NCI-H774 (cell line): Measurements from ENCODE around the gene CCDC57.

Source experiments
- DNase-seq: peaks from one replicate; lab custom pipeline; 2025; lab: John Stamatoyannopoulos, UW

Gene CCDC57

GRCh38 chr17:82092628-82092994 lies 120.0 kb downstream of the CCDC57 start:
- DNase-seq, result no peak

GRCh38 chr17:82092094-82092586 lies 120.5 kb downstream of the CCDC57 start:
- DNase-seq, result no peak

- no peak for DNase-seq
Observed at GRCh38 chr17:82091264-82092066, 121.2 kb downstream of the CCDC57 start.

GRCh38 chr17:82090549-82091263 lies 121.9 kb downstream of the CCDC57 start:
- DNase-seq, result no peak

- DNase-seq, result no peak
Observed at GRCh38 chr17:82089723-82090548, 122.7 kb downstream of the CCDC57 start.

- no peak for DNase-seq
Observed at GRCh38 chr17:82088838-82089722, 123.6 kb downstream of the CCDC57 start.

- DNase-seq, result no peak
Observed at GRCh38 chr17:82087961-82088837, 124.4 kb downstream of the CCDC57 start.

GRCh38 chr17:82086941-82087906 lies 125.4 kb downstream of the CCDC57 start:
- no peak for DNase-seq

- no peak for DNase-seq
Observed at GRCh38 chr17:82085931-82086764, 126.5 kb downstream of the CCDC57 start.

GRCh38 chr17:82085031-82085861 lies 127.4 kb downstream of the CCDC57 start:
- DNase-seq, result no peak

- no peak for DNase-seq
Observed at GRCh38 chr17:82084373-82085030, 128.1 kb downstream of the CCDC57 start.

- no peak for DNase-seq
Observed at GRCh38 chr17:82083533-82084359, 128.9 kb downstream of the CCDC57 start.

GRCh38 chr17:82083009-82083408 lies 129.6 kb downstream of the CCDC57 start:
- DNase-seq, result no peak

GRCh38 chr17:82082456-82082855 lies 130.2 kb downstream of the CCDC57 start:
- no peak for DNase-seq

GRCh38 chr17:82081966-82082365 lies 130.7 kb downstream of the CCDC57 start:
- DNase-seq, result no peak

GRCh38 chr17:82081546-82081945 lies 131.1 kb downstream of the CCDC57 start:
- DNase-seq, result no peak
